ENCODE data around the gene NECAB3.

GRCh38 chr20:33636776-33637175, 37.5 kb downstream of the NECAB3 start:
- no peak for TF ChIP-seq CTCF (IDR thresholded peaks at IDR 0.05)
- TF ChIP-seq EZH2 (IDR thresholded peaks at IDR 0.05; ENCODE audit: borderline replicate concordance, insufficient read depth, low read depth, low read length, poor library complexity, severe bottlenecking), result no peak

Measured in B cell (primary cell).